HG03159 (cell line): ENCODE measurements around the gene SLC26A11.
"Not testable (repeated sequence)": the region's sequence is repeated elsewhere in the genome, so short reads cannot be mapped to it uniquely, and the experiment has no call there.

ENCODE experiments used
- ATAC-seq: cut with Tn5 transposase; IDR thresholded peaks from one replicate; pipeline ENCODE4 v1.9.1; 2021; ENCODE audit warnings: mild to moderate bottlenecking, moderate library complexity; ENCODE audit not compliant: unreplicated experiment

The SLC26A11 gene

GRCh38 chr17:80237386-80237785 is 17.2 kb downstream of the SLC26A11 start:
- no peak for ATAC-seq

DNA sequence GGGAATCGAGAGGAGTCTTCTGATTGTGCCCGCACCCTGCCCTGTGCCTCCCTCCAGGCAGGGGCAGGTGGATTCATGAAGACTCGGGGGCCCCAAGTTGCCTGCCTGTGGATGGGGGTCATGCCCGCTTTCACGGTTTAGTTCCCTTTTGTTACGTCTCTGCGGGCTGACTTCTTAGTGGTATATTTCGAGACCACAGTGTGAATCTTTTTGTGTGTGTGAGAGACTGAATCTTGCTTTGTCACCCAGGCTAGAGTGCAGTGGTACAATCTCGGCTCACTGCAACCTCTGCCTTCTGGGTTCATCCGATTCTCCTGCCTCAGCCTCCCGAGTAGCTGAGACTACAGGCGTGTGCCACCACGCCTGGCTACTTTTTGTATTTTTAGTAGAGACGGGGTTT is 22.3 kb downstream of the SLC26A11 start:
- no peak for ATAC-seq

DNA sequence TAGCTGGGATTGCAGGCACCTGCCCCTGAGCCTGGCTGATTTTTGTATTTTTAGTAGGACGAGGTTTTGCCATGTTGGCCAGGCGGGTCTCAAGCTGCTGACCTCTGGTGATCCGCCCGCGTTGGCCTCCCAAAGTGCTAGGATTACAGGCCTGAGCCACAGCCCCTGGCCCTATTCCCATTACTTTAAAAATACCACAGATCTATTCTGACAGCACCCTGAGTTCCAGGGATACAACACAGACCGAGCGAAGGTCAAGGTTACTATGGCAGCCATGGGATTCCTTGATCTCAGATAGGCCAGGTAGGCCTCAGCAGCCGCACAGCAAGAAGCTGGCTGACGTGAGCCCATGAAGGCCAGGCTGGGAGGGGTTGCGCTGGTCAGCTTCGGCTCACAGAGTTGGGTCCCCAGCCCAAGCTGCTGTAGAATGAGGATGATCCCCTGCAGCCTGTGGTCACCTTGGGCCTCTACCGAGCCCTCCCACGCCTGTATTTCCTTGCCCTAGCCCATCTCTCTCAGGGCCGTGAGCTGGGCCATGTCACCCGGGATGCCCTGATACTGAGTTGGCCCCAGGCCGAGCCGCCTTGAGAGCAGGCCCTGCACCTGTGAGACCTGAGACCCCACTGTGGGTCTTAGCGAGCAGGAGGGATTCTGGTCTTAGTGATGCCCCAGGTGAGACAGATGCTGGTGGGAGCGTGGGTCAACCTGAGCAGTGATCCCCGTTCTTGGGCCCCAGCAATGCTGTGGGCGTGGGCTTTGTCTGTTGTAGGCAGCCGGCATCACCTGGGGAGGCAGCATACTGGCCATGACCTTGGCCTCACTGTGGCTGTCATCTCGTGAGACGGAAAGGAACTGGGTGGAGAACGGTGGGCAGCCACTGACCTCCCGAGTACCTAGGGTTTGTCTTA is 23.6 kb downstream of the SLC26A11 start:
- ATAC-seq = no peak

- ATAC-seq = not testable (repeated sequence)
These were observed 24.2 kb downstream of the SLC26A11 start for GRCh38 chr17:80244448-80244847.

DNA sequence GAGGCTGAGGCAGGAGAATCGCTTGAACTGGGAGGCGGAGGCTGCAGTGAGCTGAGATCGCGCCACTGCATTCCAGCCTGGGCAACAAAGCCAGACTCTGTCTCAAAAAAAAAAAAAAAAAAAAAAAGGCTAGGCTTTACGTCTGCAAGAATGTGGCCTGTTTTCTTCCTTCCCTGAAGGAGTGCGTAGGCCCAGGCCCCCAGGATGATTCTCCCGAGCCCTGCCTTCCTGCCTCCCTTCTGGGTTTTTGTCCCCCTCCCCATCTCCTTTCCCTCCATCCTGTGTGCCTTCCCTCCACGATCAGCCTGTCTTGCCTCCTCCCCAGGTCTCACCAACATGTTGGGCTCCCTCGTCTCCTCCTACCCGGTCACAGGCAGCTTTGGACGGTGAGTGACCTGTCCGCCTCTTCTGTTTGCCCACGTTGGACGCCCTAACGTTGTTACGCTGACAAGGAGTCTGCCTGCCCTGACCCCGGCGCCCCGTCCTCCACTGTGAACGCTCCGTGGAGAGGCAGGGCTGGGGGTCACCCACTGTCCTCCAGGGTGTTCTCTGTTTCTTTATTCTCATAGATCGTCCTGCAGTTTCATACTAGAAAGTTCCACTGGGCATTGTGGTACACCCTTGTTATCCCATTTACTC is 24.8 kb downstream of the SLC26A11 start:
- ATAC-seq = no peak

DNA sequence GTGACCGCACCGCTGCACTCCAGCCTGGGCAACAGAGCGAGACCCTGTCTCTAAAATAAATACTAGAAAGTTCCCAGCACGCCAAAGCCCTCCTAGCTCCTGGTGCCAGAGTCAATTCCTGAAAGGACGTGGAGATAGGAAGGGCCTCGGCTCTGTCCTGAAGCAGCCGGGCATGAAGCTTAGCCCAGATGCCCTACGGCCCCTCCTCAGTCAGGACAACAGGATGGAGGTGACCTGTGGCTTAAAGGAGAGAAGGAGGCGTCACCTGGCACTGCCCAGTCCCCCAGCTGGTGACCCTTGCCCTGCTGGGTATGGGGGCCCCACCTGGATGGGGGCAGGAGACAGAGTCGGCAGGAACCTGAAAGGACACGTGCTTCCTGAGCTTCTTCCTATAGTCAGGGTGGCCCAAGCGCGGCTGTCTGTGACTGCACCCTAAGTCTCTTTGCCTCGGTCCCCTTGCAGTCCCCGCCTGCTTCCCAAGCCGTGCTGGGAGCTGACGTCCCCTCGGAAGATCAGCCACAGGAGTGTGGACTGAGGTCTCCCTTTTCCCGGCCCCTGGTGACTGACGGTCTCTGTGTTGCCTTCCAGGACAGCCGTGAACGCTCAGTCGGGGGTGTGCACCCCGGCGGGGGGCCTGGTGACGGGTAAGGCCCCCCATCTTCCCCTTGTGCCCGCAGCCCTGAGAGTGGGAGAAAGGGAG is 25.5 kb downstream of the SLC26A11 start:
- no peak for ATAC-seq

- ATAC-seq = no peak
These were observed 26.0 kb downstream of the SLC26A11 start for GRCh38 chr17:80246266-80246681.

GRCh38 chr17:80246726-80247125 is 26.5 kb downstream of the SLC26A11 start:
- no peak for ATAC-seq

DNA sequence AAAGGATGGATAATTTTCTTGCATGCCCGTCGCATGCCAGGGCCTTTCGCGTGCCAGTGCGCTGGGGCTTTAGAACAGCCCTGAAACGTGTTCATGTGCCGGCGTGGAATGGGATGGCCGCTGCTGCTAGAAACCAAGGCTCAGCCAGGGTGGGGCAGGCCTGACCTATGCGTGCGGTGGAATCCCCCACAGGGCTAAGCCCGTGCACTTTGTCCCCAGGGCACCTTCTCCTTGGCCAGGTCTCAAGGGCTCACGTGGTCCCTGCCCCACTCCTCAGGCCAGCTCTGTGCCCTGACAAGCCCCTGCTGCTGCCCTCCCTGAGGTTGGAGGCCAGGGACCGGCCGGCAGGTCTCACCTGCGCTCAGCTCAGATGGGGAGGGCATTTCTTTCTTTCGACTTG is 27.3 kb downstream of the SLC26A11 start:
- ATAC-seq = no peak

GRCh38 chr17:80248001-80248893 is 28.0 kb downstream of the SLC26A11 start:
- ATAC-seq = no peak

DNA sequence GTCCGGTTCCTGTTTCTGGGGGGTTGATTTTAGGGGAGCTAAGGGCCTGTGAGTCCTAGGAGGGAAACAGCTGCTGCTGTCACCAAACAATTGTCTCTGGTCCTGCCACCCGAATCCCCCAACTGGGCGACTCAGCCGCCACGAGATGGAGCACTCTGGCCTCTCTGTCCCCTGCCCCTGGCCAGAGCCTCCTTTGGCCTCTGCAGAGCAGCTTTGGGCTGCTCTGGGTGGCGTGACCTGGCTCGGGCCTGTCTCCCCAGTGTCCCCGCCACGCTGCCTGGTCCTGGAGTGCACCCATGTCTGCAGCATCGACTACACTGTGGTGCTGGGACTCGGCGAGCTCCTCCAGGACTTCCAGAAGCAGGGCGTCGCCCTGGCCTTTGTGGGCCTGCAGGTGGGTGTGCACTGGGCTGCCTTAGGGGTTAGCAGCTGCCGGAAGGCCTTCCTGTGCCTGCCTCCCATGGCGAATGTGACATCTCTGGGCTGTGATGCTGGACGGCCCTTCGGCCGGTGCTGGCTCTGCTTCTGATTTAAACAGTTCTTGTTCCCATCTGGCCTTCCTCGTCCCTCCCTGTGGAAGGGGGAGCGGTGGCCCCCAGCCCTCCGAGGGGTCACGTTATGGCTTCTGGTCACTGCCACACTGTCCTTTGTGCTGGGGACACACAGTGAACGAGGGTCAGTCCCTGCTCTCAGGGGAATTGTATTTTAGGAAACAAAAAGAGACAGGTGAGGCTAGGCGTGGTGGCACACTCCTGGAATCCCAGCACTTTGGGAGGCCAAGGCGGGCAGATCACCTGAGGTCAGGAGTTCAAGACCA is 28.9 kb downstream of the SLC26A11 start:
- ATAC-seq = no peak

DNA sequence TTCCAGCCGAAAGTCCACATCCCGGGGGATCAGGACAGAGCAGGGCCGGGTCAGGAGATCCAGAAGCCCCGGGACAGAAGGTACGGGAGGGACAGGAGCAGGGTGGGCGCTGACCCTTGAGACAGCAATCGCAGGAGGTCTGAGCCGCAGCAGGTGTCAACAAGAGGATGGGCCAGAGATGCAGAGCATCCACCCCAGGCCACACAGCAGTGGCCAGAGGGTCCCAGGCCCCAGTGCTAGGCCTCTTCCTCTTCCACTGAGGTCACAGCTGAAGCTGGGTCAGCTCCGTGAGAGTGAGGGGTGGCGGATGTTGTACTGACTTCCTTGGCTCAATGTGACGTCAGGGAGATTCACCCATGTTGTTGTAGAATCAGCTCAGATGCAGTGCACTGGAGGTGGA is 31.7 kb downstream of the SLC26A11 start:
- ATAC-seq = no peak

DNA sequence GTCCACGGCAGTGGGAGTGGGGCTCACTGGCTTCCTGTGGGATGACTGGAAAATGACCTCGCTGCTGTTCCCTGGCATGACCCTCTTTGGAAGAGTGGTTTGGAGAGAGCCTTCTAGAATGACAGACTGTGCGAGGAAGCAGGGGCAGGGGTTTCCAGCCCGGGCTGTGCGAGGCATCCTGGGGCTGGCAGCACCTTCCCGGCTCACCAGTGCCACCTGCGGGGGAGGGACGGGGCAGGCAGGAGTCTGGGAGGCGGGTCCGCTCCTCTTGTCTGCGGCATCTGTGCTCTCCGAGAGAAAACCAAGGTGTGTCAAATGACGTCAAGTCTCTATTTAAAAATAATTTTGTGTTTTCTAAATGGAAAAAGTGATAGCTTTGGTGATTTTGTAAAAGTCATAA is 32.6 kb downstream of the SLC26A11 start:
- ATAC-seq = no peak

DNA sequence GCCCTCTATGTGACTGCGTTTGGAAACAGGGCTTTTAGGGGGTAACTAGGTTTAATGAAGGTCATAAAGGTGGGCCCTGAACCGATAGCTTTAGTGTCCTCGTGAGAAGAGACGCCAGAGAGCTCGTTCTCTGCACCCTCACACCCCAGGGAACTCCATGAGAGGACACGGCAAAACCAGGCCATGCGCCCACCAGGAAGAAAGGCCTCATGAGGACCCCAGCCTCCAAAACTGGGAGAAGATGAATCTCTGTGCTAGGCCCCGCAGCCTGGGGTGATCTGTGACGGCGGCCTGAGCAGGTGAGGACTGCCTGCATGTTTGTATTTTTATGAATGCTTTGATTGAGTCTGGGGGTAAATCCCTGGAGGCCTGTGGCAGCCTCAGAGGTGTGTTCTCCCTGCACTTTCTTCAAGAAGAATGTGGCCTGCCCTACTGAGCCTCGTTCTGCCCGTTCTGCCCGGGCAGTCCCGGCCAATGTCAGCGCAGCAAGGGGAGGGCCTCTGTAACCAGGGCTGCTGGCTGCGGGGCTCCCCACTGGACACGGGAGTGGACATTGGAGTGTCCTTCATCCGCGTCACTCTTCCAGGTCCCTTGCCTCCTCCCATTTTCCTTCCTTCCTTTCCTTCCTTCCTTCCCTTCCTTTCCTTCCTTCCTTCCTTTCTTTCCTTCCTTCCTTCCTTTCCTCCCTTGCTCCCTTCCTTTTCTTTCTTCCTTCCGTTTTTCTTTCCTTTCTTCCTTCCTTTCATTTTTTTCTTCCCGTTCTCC is 33.6 kb downstream of the SLC26A11 start:
- ATAC-seq = no peak

GRCh38 chr17:80254396-80255251 is 34.4 kb downstream of the SLC26A11 start:
- ATAC-seq = peak; percentile 48

GRCh38 chr17:80256034-80256350 is 35.8 kb downstream of the SLC26A11 start:
- ATAC-seq = no peak

GRCh38 chr17:80257716-80258213 is 37.5 kb downstream of the SLC26A11 start:
- no peak for ATAC-seq

- ATAC-seq = not testable (repeated sequence)
These were observed 38.1 kb downstream of the SLC26A11 start for GRCh38 chr17:80258296-80258695.
